GM12873 (cell line): ENCODE results near the gene CKAP4.

Experiments
- TF ChIP-seq, protein P1 (sequence below): IDR thresholded peaks from 2 replicates; pipeline ENCODE4 v1.5.1; 2012; ENCODE audit warnings: low read depth, mild to moderate bottlenecking, moderate library complexity, low read length, control low read depth; ENCODE audit not compliant: insufficient read depth; ENCODE audit errors: missing control alignments

Gene CKAP4

DNA sequence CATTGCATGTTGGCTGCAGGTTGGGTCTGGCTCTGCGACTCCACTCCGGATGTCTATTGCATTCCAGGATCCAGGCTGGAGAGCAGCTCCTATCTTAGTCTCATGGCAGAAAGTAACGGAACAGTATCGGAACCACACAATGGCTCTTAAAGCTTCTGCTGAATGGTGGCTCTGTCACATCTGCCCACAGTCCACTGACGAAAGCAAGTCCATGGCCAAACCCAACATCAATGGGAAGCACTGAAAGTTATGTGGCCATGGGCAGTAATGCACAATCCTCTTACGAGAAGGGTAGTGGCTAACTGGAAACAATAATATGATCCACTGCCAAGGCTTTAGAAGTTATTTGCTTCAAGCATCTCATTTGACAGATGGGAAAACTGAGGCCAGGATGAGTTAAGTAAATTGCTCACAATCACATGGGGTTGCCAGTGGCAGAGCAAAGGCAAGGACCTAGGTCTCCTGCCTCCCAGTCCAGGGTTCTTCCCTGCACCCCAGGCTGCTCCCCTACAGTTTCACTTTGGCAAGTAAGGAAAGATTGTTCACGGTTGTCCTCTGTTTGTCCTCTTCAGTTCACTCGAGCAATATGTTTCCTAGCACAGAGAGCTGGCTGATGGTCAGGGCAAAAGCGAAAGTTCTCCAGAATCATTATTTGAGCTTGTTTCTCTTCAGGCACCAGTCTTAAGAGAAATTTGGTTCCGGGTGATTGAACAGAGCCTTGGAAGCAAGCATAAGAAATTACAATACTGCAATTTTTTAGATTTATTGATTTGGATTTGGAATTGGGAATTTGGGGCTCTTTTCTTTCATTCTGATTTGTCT, 54.2 kb downstream of the CKAP4 start:
- TF ChIP-seq, protein P1, sequence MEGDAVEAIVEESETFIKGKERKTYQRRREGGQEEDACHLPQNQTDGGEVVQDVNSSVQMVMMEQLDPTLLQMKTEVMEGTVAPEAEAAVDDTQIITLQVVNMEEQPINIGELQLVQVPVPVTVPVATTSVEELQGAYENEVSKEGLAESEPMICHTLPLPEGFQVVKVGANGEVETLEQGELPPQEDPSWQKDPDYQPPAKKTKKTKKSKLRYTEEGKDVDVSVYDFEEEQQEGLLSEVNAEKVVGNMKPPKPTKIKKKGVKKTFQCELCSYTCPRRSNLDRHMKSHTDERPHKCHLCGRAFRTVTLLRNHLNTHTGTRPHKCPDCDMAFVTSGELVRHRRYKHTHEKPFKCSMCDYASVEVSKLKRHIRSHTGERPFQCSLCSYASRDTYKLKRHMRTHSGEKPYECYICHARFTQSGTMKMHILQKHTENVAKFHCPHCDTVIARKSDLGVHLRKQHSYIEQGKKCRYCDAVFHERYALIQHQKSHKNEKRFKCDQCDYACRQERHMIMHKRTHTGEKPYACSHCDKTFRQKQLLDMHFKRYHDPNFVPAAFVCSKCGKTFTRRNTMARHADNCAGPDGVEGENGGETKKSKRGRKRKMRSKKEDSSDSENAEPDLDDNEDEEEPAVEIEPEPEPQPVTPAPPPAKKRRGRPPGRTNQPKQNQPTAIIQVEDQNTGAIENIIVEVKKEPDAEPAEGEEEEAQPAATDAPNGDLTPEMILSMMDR: no peak

DNA sequence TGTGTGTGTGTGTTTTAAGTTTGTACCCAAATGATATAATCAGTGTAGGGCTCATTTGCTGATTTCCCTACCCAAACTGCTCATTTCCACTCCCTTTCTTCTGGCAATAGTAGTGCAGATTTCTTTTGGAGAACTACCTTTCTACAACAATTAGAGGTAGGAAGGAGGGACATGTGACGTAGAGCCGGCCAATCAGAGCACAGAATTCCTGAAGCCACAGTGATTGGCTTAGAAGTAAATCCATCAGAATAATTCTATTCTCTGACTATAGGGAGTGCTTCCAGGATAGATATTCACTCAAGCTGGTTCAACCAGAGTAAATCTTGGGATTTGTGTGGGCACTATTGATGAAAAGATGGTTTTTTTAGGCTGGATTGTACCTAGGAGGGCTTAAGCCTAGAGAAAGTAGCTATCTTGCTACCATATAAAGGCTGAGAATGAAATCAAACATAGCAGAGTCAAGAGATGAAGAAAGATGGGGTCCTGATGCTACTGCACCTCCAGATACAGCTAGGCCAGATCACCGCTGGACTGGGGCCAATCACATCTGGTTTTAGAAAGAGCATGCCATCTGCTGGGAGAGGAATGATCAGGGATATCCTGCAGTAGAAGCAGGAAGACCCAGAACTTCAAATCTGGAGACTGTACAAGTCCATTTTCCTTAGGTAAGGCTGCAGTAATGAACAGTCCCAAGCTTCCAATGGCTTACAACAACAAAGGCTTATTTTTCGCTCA, 55.0 kb downstream of the CKAP4 start:
- TF ChIP-seq, protein P1: no peak

DNA sequence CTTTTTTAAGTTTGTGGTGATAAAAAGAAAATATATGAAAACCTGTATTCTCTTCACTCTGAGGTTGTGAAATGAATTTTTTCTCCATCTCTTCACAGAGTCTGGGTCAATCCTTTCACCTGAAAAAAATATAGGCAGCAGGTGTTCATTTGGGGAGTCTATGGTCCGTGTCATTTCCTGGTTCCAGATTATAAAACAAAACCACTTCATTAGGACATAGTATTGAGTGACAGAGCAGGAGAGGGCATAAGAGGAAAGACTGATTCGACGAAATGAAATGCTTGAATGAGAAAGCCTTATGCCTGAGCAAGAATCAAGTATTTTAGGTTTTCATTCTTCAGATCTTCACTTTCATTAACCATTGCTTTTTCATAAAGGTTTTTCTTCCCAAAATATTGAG, 57.2 kb downstream of the CKAP4 start:
- TF ChIP-seq, protein P1: no peak

DNA sequence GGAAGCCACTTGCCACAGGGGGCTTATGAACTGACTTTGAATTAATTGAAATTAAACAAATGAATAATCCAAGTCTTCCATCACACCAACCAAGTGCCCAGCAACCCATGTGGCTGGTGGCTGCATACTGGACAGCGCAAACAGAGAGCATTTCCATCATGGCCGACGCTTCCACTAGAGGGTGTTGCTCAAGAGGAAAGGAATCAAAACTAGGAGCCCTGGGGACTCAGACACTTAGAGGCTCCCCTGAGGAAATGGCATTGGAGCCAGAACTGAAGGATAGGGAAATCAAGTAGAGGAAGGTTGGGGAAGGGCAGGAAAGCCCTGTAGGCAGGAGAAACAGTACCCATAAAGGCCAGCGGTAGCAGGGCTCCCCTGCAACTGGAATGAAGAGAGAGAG, 58.5 kb downstream of the CKAP4 start:
- TF ChIP-seq, protein P1: no peak

DNA sequence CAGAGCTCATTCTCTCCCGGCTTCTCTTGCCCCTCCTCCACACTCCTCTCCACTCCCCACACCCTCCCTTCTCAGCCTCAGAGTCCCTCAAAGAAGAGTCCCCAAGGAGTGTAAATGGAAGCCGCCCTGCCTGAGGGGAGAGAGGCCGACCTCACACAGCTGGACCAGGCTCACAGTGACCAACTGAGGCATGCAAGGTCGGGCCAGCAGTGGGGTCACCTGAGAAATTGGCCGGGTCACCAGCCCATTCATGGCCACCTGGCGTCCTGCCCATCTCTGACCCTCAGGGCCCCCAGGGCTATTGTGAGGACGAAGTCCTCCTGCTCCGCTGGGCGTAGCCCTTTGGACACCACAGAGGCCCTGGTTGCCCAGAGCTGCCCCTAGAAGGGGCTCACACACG, 59.6 kb downstream of the CKAP4 start:
- TF ChIP-seq, protein P1: no peak
